ENCODE results near the gene DNAJC15. TPM values are rescaled to one million over a fixed set of nuclear protein-coding genes. Genes with fewer than 3 reads are reported as not detected.

DNAJC15 gene
- total RNA-seq, 1 experiment from 2014 or later, result 2.4 TPM

- no peak for TF ChIP-seq CTCF (conservative IDR thresholded peaks at IDR 0.05; ENCODE audit: low read depth, low read length)
- no peak for TF ChIP-seq EZH2 (IDR thresholded peaks at IDR 0.05; ENCODE audit: borderline replicate concordance, low read depth, low read length, poor library complexity, severe bottlenecking)
- H3K9me3 ChIP-seq (ENCODE audit: low read depth, low read length, poor library complexity, severe bottlenecking), result no peaks in the 10 kb centered on the region
- H3K27ac ChIP-seq (ENCODE audit: low read depth, low read length, poor library complexity, severe bottlenecking), result no peak overlapping the region
- no peaks in the 10 kb centered on the region for H3K27me3 ChIP-seq (replicated peaks; ENCODE audit: insufficient read depth, low read depth, low read length, poor library complexity)
- H3K4me3 ChIP-seq (ENCODE audit: low read depth, low read length, poor library complexity, severe bottlenecking), result no peak overlapping the region
- intact Hi-C loops (cut with micrococcal nuclease; ENCODE audit: unreplicated experiment), result no loop called here
- CTCF ChIA-PET, result no interaction called here
- DNase-seq (ENCODE audit: low spot score), result no peak
- no TSS peak for BruUV-seq (replicated peaks)
- POLR2A ChIA-PET (ENCODE audit: low non-redundant PET), result no interaction called here
- no peaks in the 10 kb centered on the region for H3K4me1 ChIP-seq (ENCODE audit: insufficient read depth, low read length, poor library complexity, severe bottlenecking)
- H3K36me3 ChIP-seq (ENCODE audit: insufficient read depth, low read length, poor library complexity, severe bottlenecking), result no peaks in the 10 kb centered on the region
Observed at GRCh38 chr13:43081866-43082265, 58.5 kb downstream of the DNAJC15 start.

- POLR2A ChIA-PET (ENCODE audit: low non-redundant PET), result no interaction called here
- TF ChIP-seq CTCF (conservative IDR thresholded peaks at IDR 0.05; ENCODE audit: low read depth, low read length) (no peak), EZH2 (IDR thresholded peaks at IDR 0.05; ENCODE audit: borderline replicate concordance, low read depth, low read length, poor library complexity, severe bottlenecking) (no peak)
- CTCF ChIA-PET, result interaction anchor here (1.9 kb wide), 1 partner anchor 721 kb away, joined by 5 read pairs; no protein-coding TSS in a partner anchor
- Histone ChIP-seq H3K4me1 (ENCODE audit: insufficient read depth, low read length, poor library complexity, severe bottlenecking) (no peaks in the 10 kb centered on the region), H3K9me3 (ENCODE audit: low read depth, low read length, poor library complexity, severe bottlenecking) (no peaks in the 10 kb centered on the region), H3K27ac (ENCODE audit: low read depth, low read length, poor library complexity, severe bottlenecking) (no peak overlapping the region), H3K27me3 (replicated peaks; ENCODE audit: insufficient read depth, low read depth, low read length, poor library complexity) (no peaks in the 10 kb centered on the region), H3K4me3 (ENCODE audit: low read depth, low read length, poor library complexity, severe bottlenecking) (no peak overlapping the region), H3K36me3 (ENCODE audit: insufficient read depth, low read length, poor library complexity, severe bottlenecking) (no peaks in the 10 kb centered on the region)
- BruUV-seq (replicated peaks), result no TSS peak
- DNase-seq (ENCODE audit: low spot score), result no peak
- intact Hi-C loops (cut with micrococcal nuclease; ENCODE audit: unreplicated experiment), result loop anchor here (2.0 kb wide), 1 partner anchor 723 kb away; no protein-coding TSS in a partner anchor
Observed at GRCh38 chr13:43083750-43084149, 60.4 kb downstream of the DNAJC15 start.

GRCh38 chr13:43085545-43085944 is 62.2 kb downstream of the DNAJC15 start:
- Histone ChIP-seq H3K27ac (ENCODE audit: low read depth, low read length, poor library complexity, severe bottlenecking) (no peak overlapping the region), H3K36me3 (ENCODE audit: insufficient read depth, low read length, poor library complexity, severe bottlenecking) (no peaks in the 10 kb centered on the region)
- CTCF ChIA-PET, result interaction anchor here (0.7 kb wide), 1 partner anchor 702 kb away, joined by 6 read pairs; the partner anchor contains the start of gene ENOX1

More at GRCh38 chr13:43085545-43085944, 62.2 kb downstream of the DNAJC15 start:
- H3K4me3 ChIP-seq (ENCODE audit: low read depth, low read length, poor library complexity, severe bottlenecking), result no peak overlapping the region
- no peaks in the 10 kb centered on the region for H3K27me3 ChIP-seq (replicated peaks; ENCODE audit: insufficient read depth, low read depth, low read length, poor library complexity)
- DNase-seq (ENCODE audit: low spot score), result peak; percentile 40
- no peaks in the 10 kb centered on the region for H3K4me1 ChIP-seq (ENCODE audit: insufficient read depth, low read length, poor library complexity, severe bottlenecking)
- no peak for TF ChIP-seq EZH2 (IDR thresholded peaks at IDR 0.05; ENCODE audit: borderline replicate concordance, low read depth, low read length, poor library complexity, severe bottlenecking)
- TF ChIP-seq CTCF (conservative IDR thresholded peaks at IDR 0.05; ENCODE audit: low read depth, low read length), result peak; percentile 62
- POLR2A ChIA-PET (ENCODE audit: low non-redundant PET), result no interaction called here
- no TSS peak for BruUV-seq (replicated peaks)
- intact Hi-C loops (cut with micrococcal nuclease; ENCODE audit: unreplicated experiment), result loop anchor here (1.0 to 5.0 kb wide), 3 partner anchors 216 to 792 kb away; partner anchors contain the start of genes CCDC122 and LACC1
- H3K9me3 ChIP-seq (ENCODE audit: low read depth, low read length, poor library complexity, severe bottlenecking), result no peaks in the 10 kb centered on the region

All from A673 (cell line).